Loucy (cell line): ENCODE measurements around the gene XXYLT1.

Experiments used
- H2AFZ ChIP-seq: fragments of 200-600 bp; sonication (generic); 2 replicates; pipeline ENCODE4 v1.6.0; 2016; ENCODE audit warnings: antibody characterized with exemption, mild to moderate bottlenecking, low read length, moderate library complexity
- H3F3A ChIP-seq: fragments of 200-600 bp; 2 replicates; pipeline ENCODE4 v1.6.0; 2016; ENCODE audit warnings: antibody characterized with exemption, low read depth, mild to moderate bottlenecking
- H3K27me3 ChIP-seq: fragments of 200-600 bp; sonication (generic); 2 replicates; pipeline ENCODE4 v1.6.1; 2014; ENCODE audit warnings: low read length, mild to moderate bottlenecking; ENCODE audit not compliant: insufficient read depth, poor library complexity, severe bottlenecking
- H3K36me3 ChIP-seq: fragments of 200-600 bp; sonication (generic); 2 replicates; pipeline ENCODE4 v1.6.1; 2016; ENCODE audit warnings: low read length; ENCODE audit not compliant: insufficient read depth
- H3K4me1 ChIP-seq: fragments of 200-600 bp; sonication (generic); 2 replicates; pipeline ENCODE4 v1.5.1; 2014; ENCODE audit warnings: low read length, mild to moderate bottlenecking; ENCODE audit not compliant: insufficient read depth, poor library complexity, severe bottlenecking
- H3K4me2 ChIP-seq: fragments of 200-600 bp; sonication (generic); 2 replicates; pipeline ENCODE4 v1.6.0; 2014; ENCODE audit warnings: antibody characterized with exemption, low read length, low read depth, mild to moderate bottlenecking; ENCODE audit not compliant: poor library complexity, severe bottlenecking
- H3K4me3 ChIP-seq: fragments of 200-600 bp; sonication (generic); 2 replicates; pipeline ENCODE4 v1.5.1; 2014; ENCODE audit warnings: low read length, mild to moderate bottlenecking, mixed read lengths; ENCODE audit not compliant: poor library complexity, severe bottlenecking
- H3K79me2 ChIP-seq: fragments of 200-600 bp; sonication (generic); 2 replicates; pipeline ENCODE4 v1.6.1; 2014; ENCODE audit warnings: low read length; ENCODE audit not compliant: insufficient read depth
- H3K9ac ChIP-seq: fragments of 200-600 bp; sonication (generic); 2 replicates; pipeline ENCODE4 v1.6.0; 2014; ENCODE audit warnings: mild to moderate bottlenecking, low read depth, low read length, moderate library complexity; ENCODE audit not compliant: poor library complexity, severe bottlenecking
- H3K9me2 ChIP-seq: fragments of 200-600 bp; sonication (generic); replicated peaks from 2 replicates; pipeline ENCODE4 v1.6.1; 2016; ENCODE audit warnings: low read depth, low read length, mixed read lengths
- H3K9me3 ChIP-seq: fragments of 200-600 bp; sonication (generic); 2 replicates; pipeline ENCODE4 v1.6.1; 2014; ENCODE audit warnings: mild to moderate bottlenecking, antibody characterized with exemption, low read length, low read depth; ENCODE audit not compliant: insufficient read depth
- H4K20me1 ChIP-seq: fragments of 200-600 bp; sonication (generic); 2 replicates; pipeline ENCODE4 v1.6.0; 2014; ENCODE audit warnings: antibody characterized with exemption, low read length, mild to moderate bottlenecking; ENCODE audit not compliant: insufficient read depth, poor library complexity, severe bottlenecking
- EZH2phosphoT487 ChIP-seq: fragments of 200-600 bp; IDR thresholded peaks from 2 replicates; pipeline ENCODE4 v1.6.1; 2018; ENCODE audit warnings: antibody characterized with exemption, mild to moderate bottlenecking, moderate library complexity, borderline replicate concordance
- TF ChIP-seq, protein P1 (sequence below): fragments of 200-600 bp; sonication (generic); conservative IDR thresholded peaks from 2 replicates; pipeline ENCODE4 v1.5.1; 2014; ENCODE audit warnings: mild to moderate bottlenecking, antibody characterized with exemption, low read length

The XXYLT1 gene, protein sequence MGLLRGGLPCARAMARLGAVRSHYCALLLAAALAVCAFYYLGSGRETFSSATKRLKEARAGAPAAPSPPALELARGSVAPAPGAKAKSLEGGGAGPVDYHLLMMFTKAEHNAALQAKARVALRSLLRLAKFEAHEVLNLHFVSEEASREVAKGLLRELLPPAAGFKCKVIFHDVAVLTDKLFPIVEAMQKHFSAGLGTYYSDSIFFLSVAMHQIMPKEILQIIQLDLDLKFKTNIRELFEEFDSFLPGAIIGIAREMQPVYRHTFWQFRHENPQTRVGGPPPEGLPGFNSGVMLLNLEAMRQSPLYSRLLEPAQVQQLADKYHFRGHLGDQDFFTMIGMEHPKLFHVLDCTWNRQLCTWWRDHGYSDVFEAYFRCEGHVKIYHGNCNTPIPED

DNA sequence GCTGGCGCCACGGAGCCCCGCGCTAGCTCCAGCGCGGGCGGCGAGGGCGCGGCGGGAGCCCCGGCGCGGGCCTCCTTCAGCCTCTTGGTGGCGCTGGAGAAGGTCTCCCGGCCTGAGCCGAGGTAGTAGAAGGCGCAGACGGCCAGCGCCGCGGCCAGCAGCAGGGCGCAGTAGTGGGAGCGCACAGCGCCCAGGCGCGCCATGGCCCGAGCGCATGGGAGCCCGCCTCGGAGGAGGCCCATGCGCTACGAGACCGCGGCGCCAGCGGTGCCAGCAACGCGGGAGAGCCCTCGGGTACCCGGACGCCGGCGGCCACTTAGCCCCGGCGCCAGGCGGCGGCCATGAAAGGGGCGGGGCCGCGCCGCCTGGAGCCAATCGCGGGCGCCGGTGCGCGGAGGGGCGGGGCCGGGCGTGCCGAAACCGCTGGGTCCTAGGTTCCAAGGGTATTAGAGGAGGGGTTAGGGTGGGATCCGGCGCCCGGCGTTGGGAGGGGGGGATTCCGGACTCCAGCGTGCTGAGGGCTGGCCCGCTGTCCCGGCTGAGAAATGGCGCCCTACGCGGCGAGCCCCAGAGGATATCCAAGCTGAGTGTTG, at the start of gene XXYLT1:
Gene XXYLT1, minus strand, starts transcription at position 343 of the 593 bp plus-strand sequence. Its CDS starts 101 bp downstream, at position 242.
- H4K20me1 ChIP-seq = peaks cover 14% of the 10 kb centered on the region
- H3F3A ChIP-seq = no peaks in the 10 kb centered on the region
- no peaks in the 10 kb centered on the region for H3K9me2 ChIP-seq
- no peaks in the 10 kb centered on the region for H3K9me3 ChIP-seq
- H3K4me3 ChIP-seq = peak within 1 kb of the TSS; percentile 92
- TF ChIP-seq EZH2phosphoT487 = no peak
- TF ChIP-seq, protein P1, sequence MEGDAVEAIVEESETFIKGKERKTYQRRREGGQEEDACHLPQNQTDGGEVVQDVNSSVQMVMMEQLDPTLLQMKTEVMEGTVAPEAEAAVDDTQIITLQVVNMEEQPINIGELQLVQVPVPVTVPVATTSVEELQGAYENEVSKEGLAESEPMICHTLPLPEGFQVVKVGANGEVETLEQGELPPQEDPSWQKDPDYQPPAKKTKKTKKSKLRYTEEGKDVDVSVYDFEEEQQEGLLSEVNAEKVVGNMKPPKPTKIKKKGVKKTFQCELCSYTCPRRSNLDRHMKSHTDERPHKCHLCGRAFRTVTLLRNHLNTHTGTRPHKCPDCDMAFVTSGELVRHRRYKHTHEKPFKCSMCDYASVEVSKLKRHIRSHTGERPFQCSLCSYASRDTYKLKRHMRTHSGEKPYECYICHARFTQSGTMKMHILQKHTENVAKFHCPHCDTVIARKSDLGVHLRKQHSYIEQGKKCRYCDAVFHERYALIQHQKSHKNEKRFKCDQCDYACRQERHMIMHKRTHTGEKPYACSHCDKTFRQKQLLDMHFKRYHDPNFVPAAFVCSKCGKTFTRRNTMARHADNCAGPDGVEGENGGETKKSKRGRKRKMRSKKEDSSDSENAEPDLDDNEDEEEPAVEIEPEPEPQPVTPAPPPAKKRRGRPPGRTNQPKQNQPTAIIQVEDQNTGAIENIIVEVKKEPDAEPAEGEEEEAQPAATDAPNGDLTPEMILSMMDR = peak; percentile 51
- peak within 1 kb of the TSS; percentile 97 for H2AFZ ChIP-seq
- H3K27me3 ChIP-seq = no peaks in the 10 kb centered on the region
- H3K4me2 ChIP-seq = peak within 1 kb of the TSS; percentile 95
- peaks cover 44% of the 10 kb centered on the region for H3K79me2 ChIP-seq
- H3K36me3 ChIP-seq = no peaks in the 10 kb centered on the region
- H3K9ac ChIP-seq = peak within 1 kb of the TSS; percentile 76
- peaks cover 44% of the 10 kb centered on the region for H3K4me1 ChIP-seq

DNA sequence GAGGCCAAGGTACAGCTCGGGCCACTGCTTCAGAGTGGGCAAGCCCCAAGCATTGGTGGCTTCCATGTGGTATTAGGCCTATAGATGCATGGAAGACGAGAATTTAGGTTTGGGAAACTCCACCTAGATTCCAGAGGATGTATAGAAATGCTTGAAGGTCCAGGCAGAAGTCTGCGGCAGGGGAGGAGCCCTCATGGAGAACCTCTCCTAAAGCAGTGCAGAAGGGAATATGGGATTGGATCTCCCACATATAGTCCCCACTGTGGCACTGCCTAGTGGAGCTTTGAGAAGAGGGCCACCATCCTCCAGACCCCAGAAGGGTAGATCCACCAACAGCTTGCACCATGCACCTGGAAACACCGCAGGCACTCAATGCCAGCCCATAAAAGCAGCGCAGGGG, 48.1 kb upstream of the XXYLT1 start:
- Histone ChIP-seq H3K4me2 (no peak overlapping the region), H3K9me2 (no peaks in the 10 kb centered on the region), H3K9ac (no peak overlapping the region), H4K20me1 (no peaks in the 10 kb centered on the region), H3K4me1 (no peaks in the 10 kb centered on the region), H3K36me3 (peaks cover 28% of the 10 kb centered on the region), H3F3A (no peaks in the 10 kb centered on the region), H2AFZ (no peak overlapping the region), H3K79me2 (no peaks in the 10 kb centered on the region), H3K9me3 (peaks cover 11% of the 10 kb centered on the region; the same call in 1 of the 2 replicates), H3K27me3 (no peaks in the 10 kb centered on the region), H3K4me3 (no peak overlapping the region)
- TF ChIP-seq, protein P1 = no peak
- TF ChIP-seq EZH2phosphoT487 = no peak

DNA sequence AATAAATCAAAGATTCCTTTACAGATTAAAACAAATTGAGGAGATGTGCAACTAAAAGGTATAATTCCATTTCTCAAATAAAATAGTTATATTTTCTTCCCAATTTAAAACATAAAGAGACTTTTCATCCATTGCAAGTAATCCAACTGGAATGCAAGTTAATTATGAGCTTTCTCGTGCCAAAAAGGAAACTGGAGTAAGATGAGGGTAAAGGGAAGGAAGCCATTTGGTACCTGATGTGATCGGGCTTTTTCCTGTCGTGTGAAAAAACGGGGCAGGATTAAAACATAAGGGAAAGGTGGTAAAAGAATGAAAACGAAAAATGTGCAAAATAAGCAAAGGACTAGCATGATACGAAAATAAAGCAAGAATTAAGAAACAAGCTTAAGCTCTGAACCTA, 41.8 kb upstream of the XXYLT1 start:
- H3K79me2 ChIP-seq = no peaks in the 10 kb centered on the region
- H3K36me3 ChIP-seq = peaks cover 3% of the 10 kb centered on the region; the same call in 1 of the 2 replicates
- TF ChIP-seq, protein P1 = no peak
- TF ChIP-seq EZH2phosphoT487 = no peak
- no peaks in the 10 kb centered on the region for H3K27me3 ChIP-seq
- H3K9me3 ChIP-seq = no peaks in the 10 kb centered on the region
- H3K4me1 ChIP-seq = no peaks in the 10 kb centered on the region
- H4K20me1 ChIP-seq = no peaks in the 10 kb centered on the region
- H3K4me2 ChIP-seq = no peak overlapping the region
- H3F3A ChIP-seq = no peaks in the 10 kb centered on the region
- H3K4me3 ChIP-seq = no peak overlapping the region
- H3K9me2 ChIP-seq = no peaks in the 10 kb centered on the region
- no peak overlapping the region for H2AFZ ChIP-seq
- no peak overlapping the region for H3K9ac ChIP-seq
